PC-9 (cell line): ENCODE measurements around the gene MYO16. TPM values are rescaled to one million over a fixed set of nuclear protein-coding genes. Genes with fewer than 3 reads are reported as not detected.

ENCODE experiments used
- BruUV-seq: library from RNA; stranded (reverse); fragments of 400-500 nt; replicated peaks from 2 replicates; lab custom pipeline; 2021; lab: Mats Ljungman, UMichigan
- CTCF ChIA-PET: fragments of 300-600 bp; sonication (Branson Sonifier 250); formaldehyde crosslinking; loops from one replicate; lab custom pipeline; 2022; ENCODE audit warnings: antibody characterized with exemption; lab: Charles Lee
- POLR2A ChIA-PET: fragments of 300-600 bp; sonication (Branson Sonifier 250); formaldehyde crosslinking; loops from one replicate; lab custom pipeline; 2022; ENCODE audit warnings: antibody characterized with exemption; ENCODE audit not compliant: unreplicated experiment; lab: Charles Lee
- DNase-seq, 2 experiments: peaks; one replicate each; pipeline versions ENCODE4 v3.0.0 to v3.0.0-alpha.2; 2015 to 2022; ENCODE audit warnings: mixed read lengths in 1 of 2
- H2AFZ ChIP-seq: fragments of 200-600 bp; sonication (generic); 2 replicates; pipeline ENCODE4 v1.8.1; 2017; ENCODE audit warnings: antibody characterized with exemption
- H3F3A ChIP-seq: fragments of 200-600 bp; sonication (generic); 2 replicates; pipeline ENCODE4 v1.8.1; 2017; ENCODE audit warnings: antibody characterized with exemption, mild to moderate bottlenecking, low read depth; ENCODE audit not compliant: insufficient read depth
- H3K27ac ChIP-seq: fragments of 200-600 bp; sonication (generic); 2 replicates; pipeline ENCODE4 v1.6.1; 2016; ENCODE audit warnings: mixed run types
- H3K27me3 ChIP-seq: fragments of 200-600 bp; sonication (generic); 2 replicates; pipeline ENCODE4 v1.6.1; 2016; ENCODE audit warnings: low read depth, mixed run types; ENCODE audit not compliant: insufficient read depth
- H3K36me3 ChIP-seq: fragments of 200-600 bp; sonication (generic); 2 replicates; pipeline ENCODE4 v1.6.1; 2016; ENCODE audit warnings: low read depth, mixed run types
- H3K4me1 ChIP-seq: fragments of 200-600 bp; sonication (generic); replicated peaks from 2 replicates; pipeline ENCODE4 v1.6.1; 2016; ENCODE audit warnings: mixed run types; ENCODE audit not compliant: insufficient read depth
- H3K4me2 ChIP-seq: fragments of 200-600 bp; sonication (generic); 2 replicates; pipeline ENCODE4 v1.6.1; 2017; ENCODE audit warnings: mixed run types
- H3K4me3 ChIP-seq: fragments of 200-600 bp; sonication (generic); 2 replicates; pipeline ENCODE4 v1.6.1; 2016; ENCODE audit warnings: mixed run types
- H3K79me2 ChIP-seq: fragments of 200-600 bp; sonication (generic); 2 replicates; pipeline ENCODE4 v1.6.1; 2017; ENCODE audit warnings: low read depth, mixed run types
- H3K9me2 ChIP-seq: fragments of 200-600 bp; sonication (generic); 2 replicates; pipeline ENCODE4 v1.8.1; 2017; ENCODE audit warnings: mild to moderate bottlenecking; ENCODE audit not compliant: insufficient read depth
- H3K9me3 ChIP-seq: fragments of 200-600 bp; sonication (generic); 2 replicates; pipeline ENCODE4 v1.8.1; 2016; ENCODE audit warnings: low read depth; ENCODE audit not compliant: insufficient read depth
- H4K20me1 ChIP-seq: fragments of 200-600 bp; sonication (generic); 2 replicates; pipeline ENCODE4 v1.8.1; 2017; ENCODE audit not compliant: insufficient read depth
- EZH2 ChIP-seq: fragments of 200-600 bp; sonication (generic); IDR thresholded peaks from 2 replicates; pipeline ENCODE4 v1.8.0; 2017; ENCODE audit warnings: antibody characterized with exemption, low read depth
- intact Hi-C: fragments of 100-400 bp; cut with micrococcal nuclease; formaldehyde crosslinking; loops from one replicate; pipeline ENCODE4 v1.10.0; 2022; ENCODE audit not compliant: unreplicated experiment
- total RNA-seq: library from RNA; stranded (reverse); gene quantifications from 2 replicates; pipeline ENCODE4 v1.2.3, GENCODE V29; 2021
- TF ChIP-seq, protein P1 (sequence below): fragments of 200-600 bp; sonication (generic); conservative IDR thresholded peaks from 2 replicates; pipeline ENCODE4 v1.6.1; 2017; ENCODE audit warnings: mixed run types, antibody characterized with exemption, mild to moderate bottlenecking, moderate library complexity

Gene MYO16
- total RNA-seq, 1 experiment from 2014 or later: 0.59 TPM

GRCh38 chr13:108669381-108669780 lies 40.0 kb downstream of the MYO16 start:
- DNase-seq: no peak
- Histone ChIP-seq H3K9me2 (no peaks in the 10 kb centered on the region), H3K27me3 (peaks cover 11% of the 10 kb centered on the region), H3K27ac (no peak overlapping the region), H3K36me3 (no peaks in the 10 kb centered on the region), H3K79me2 (no peaks in the 10 kb centered on the region), H4K20me1 (no peaks in the 10 kb centered on the region), H3F3A (no peaks in the 10 kb centered on the region), H3K4me3 (no peak overlapping the region), H3K4me2 (no peak overlapping the region), H3K4me1 (no peaks in the 10 kb centered on the region), H3K9me3 (no peaks in the 10 kb centered on the region), H2AFZ (no peak overlapping the region)
- TF ChIP-seq, protein P1, sequence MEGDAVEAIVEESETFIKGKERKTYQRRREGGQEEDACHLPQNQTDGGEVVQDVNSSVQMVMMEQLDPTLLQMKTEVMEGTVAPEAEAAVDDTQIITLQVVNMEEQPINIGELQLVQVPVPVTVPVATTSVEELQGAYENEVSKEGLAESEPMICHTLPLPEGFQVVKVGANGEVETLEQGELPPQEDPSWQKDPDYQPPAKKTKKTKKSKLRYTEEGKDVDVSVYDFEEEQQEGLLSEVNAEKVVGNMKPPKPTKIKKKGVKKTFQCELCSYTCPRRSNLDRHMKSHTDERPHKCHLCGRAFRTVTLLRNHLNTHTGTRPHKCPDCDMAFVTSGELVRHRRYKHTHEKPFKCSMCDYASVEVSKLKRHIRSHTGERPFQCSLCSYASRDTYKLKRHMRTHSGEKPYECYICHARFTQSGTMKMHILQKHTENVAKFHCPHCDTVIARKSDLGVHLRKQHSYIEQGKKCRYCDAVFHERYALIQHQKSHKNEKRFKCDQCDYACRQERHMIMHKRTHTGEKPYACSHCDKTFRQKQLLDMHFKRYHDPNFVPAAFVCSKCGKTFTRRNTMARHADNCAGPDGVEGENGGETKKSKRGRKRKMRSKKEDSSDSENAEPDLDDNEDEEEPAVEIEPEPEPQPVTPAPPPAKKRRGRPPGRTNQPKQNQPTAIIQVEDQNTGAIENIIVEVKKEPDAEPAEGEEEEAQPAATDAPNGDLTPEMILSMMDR: no peak
- TF ChIP-seq EZH2: no peak
- ChIA-PET POLR2A (no interaction called here), CTCF (no interaction called here)
- BruUV-seq: no TSS peak
- intact Hi-C loops: no loop called here

- Histone ChIP-seq H3K27me3 (peaks cover 46% of the 10 kb centered on the region), H3K4me3 (no peak overlapping the region), H4K20me1 (no peaks in the 10 kb centered on the region), H3K79me2 (no peaks in the 10 kb centered on the region), H3K4me1 (no peaks in the 10 kb centered on the region), H3K27ac (no peak overlapping the region), H3K4me2 (no peak overlapping the region), H2AFZ (no peak overlapping the region), H3F3A (no peaks in the 10 kb centered on the region), H3K9me2 (no peaks in the 10 kb centered on the region), H3K9me3 (no peaks in the 10 kb centered on the region), H3K36me3 (no peaks in the 10 kb centered on the region)
- intact Hi-C loops: no loop called here
- TF ChIP-seq, protein P1: no peak
- TF ChIP-seq EZH2: no peak
- ChIA-PET CTCF (no interaction called here), POLR2A (no interaction called here)
- BruUV-seq: no TSS peak
- no peak for DNase-seq
Measured at GRCh38 chr13:108674346-108674745, 44.9 kb downstream of the MYO16 start.

- intact Hi-C loops: no loop called here
- H3K4me2 ChIP-seq: no peak overlapping the region
- no peaks in the 10 kb centered on the region for H3K4me1 ChIP-seq
- no peaks in the 10 kb centered on the region for H4K20me1 ChIP-seq
- H3K27me3 ChIP-seq: peaks cover 46% of the 10 kb centered on the region
- H2AFZ ChIP-seq: no peak overlapping the region
- H3K4me3 ChIP-seq: no peak overlapping the region
- no peak for DNase-seq
- TF ChIP-seq, protein P1: no peak
- no peak for TF ChIP-seq EZH2
- ChIA-PET POLR2A (no interaction called here), CTCF (no interaction called here)
- no peaks in the 10 kb centered on the region for H3K36me3 ChIP-seq
- H3K27ac ChIP-seq: no peak overlapping the region
- H3K9me2 ChIP-seq: no peaks in the 10 kb centered on the region
- H3K9me3 ChIP-seq: no peaks in the 10 kb centered on the region
- H3K79me2 ChIP-seq: no peaks in the 10 kb centered on the region
- H3F3A ChIP-seq: no peaks in the 10 kb centered on the region
- no TSS peak for BruUV-seq
Measured at GRCh38 chr13:108674771-108675170, 45.4 kb downstream of the MYO16 start.
